ENCODE data around the gene APBA2.

Gene APBA2

GRCh38 chr15:29107291-29107890, 221.6 kb downstream of the APBA2 start:
- TF ChIP-seq CTCF (IDR thresholded peaks at IDR 0.05; ENCODE audit: low read depth, low read length): no peak
- H3K9me3 ChIP-seq: no peaks in the 10 kb centered on the region
- H3K4me3 ChIP-seq (ENCODE audit: low read depth, low read length): no peak overlapping the region
- DNase-seq: no peak
- H3K36me3 ChIP-seq: peaks cover 9% of the 10 kb centered on the region
- no peaks in the 10 kb centered on the region for H3K4me1 ChIP-seq
- no peaks in the 10 kb centered on the region for H3K27me3 ChIP-seq

- H3K4me3 ChIP-seq (ENCODE audit: low read depth, low read length): no peak overlapping the region
- H3K4me1 ChIP-seq: no peaks in the 10 kb centered on the region
- DNase-seq: no peak
- TF ChIP-seq CTCF (IDR thresholded peaks at IDR 0.05; ENCODE audit: low read depth, low read length): no peak
- no peaks in the 10 kb centered on the region for H3K27me3 ChIP-seq
- H3K9me3 ChIP-seq: no peaks in the 10 kb centered on the region
- H3K36me3 ChIP-seq: peaks cover 9% of the 10 kb centered on the region
These were observed 222.3 kb downstream of the APBA2 start for GRCh38 chr15:29107971-29108645.

GRCh38 chr15:29109762-29110161, 224.0 kb downstream of the APBA2 start:
- TF ChIP-seq CTCF (IDR thresholded peaks at IDR 0.05; ENCODE audit: low read depth, low read length): no peak
- Histone ChIP-seq H3K4me1 (no peaks in the 10 kb centered on the region), H3K4me3 (ENCODE audit: low read depth, low read length) (no peak overlapping the region), H3K9me3 (no peaks in the 10 kb centered on the region), H3K36me3 (peaks cover 5% of the 10 kb centered on the region; the same call in 1 of the 2 replicates), H3K27me3 (no peaks in the 10 kb centered on the region)
- DNase-seq: no peak

- H3K4me1 ChIP-seq: no peaks in the 10 kb centered on the region
- no peaks in the 10 kb centered on the region for H3K9me3 ChIP-seq
- no peaks in the 10 kb centered on the region for H3K27me3 ChIP-seq
- no peak overlapping the region for H3K4me3 ChIP-seq (ENCODE audit: low read depth, low read length)
- TF ChIP-seq CTCF (IDR thresholded peaks at IDR 0.05; ENCODE audit: low read depth, low read length): no peak
- H3K36me3 ChIP-seq: peaks cover 5% of the 10 kb centered on the region; the same call in 1 of the 2 replicates
- no peak for DNase-seq
These were observed 224.4 kb downstream of the APBA2 start for GRCh38 chr15:29110176-29110575.

- H3K4me3 ChIP-seq (ENCODE audit: low read depth, low read length): no peak overlapping the region
- no peaks in the 10 kb centered on the region for H3K36me3 ChIP-seq
- H3K4me1 ChIP-seq: no peaks in the 10 kb centered on the region
- DNase-seq: no peak
- H3K9me3 ChIP-seq: no peaks in the 10 kb centered on the region
- H3K27me3 ChIP-seq: no peaks in the 10 kb centered on the region
- no peak for TF ChIP-seq CTCF (IDR thresholded peaks at IDR 0.05; ENCODE audit: low read depth, low read length)
These were observed 225.0 kb downstream of the APBA2 start for GRCh38 chr15:29110733-29111132.

GRCh38 chr15:29111705-29112281, 226.0 kb downstream of the APBA2 start:
- Histone ChIP-seq H3K4me1 (no peaks in the 10 kb centered on the region), H3K27me3 (no peaks in the 10 kb centered on the region), H3K36me3 (no peaks in the 10 kb centered on the region), H3K9me3 (no peaks in the 10 kb centered on the region), H3K4me3 (ENCODE audit: low read depth, low read length) (no peak overlapping the region)
- no peak for DNase-seq
- no peak for TF ChIP-seq CTCF (IDR thresholded peaks at IDR 0.05; ENCODE audit: low read depth, low read length)

All from BE2C (cell line).